ENCODE data around the gene AP5B1.
"Not testable (repeated sequence)": the region's sequence is repeated elsewhere in the genome, so short reads cannot be mapped to it uniquely, and the experiment has no call there.

The AP5B1 gene

DNA sequence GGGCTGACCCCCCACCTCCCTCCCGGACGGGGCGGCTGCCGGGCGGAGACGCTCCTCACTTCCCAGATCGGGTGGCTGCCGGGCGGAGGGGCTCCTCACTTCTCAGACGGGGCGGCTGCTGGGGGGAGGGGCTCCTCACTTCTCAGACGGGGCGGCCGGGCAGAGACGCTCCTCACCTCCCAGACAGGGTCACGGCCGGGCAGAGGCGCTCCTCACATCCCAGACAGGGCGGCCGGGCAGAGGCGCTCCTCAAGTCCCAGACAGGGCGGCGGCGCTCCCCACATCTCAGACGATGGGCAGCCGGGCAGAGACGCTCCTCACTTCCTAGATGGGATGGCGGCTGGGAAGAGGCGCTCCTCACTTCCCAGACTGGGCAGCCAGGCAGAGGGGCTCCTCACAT is 18.0 kb downstream of the AP5B1 start:
- DNase-seq = not testable (repeated sequence)

DNA sequence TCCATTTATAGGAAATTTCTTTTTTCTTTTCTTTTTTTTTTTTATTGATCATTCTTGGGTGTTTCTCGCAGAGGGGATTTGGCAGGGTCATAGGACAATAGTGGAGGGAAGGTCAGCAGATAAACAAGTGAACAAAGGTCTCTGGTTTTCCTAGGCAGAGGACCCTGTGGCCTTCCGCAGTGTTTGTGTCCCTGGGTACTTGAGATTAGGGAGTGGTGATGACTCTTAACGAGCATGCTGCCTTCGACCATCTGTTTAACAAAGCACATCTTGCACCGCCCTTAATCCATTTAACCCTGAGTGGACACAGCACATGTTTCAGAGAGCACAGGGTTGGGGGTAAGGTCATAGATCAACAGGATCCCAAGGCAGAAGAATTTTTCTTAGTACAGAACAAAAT is 18.6 kb downstream of the AP5B1 start:
- DNase-seq = not testable (repeated sequence)

DNA sequence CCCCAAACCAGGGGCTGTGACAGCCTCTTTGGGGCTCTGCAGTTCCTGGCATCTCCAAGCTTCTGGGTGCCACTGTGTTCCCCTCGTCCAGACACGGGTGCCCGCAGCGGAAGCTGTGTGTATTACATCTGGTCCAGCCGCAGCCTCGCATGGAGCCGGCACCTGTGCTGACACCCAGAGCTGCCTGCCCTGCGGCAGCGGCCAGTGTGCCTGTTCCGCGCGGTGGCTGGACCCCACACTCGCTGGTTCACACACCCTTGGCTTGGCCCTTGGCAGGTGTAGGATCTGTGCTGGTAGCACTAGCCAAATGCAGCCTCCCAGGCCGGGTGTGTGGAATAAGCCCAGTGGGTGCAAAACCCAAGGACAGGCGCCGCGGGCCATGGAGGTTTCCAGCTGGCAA is 35.7 kb downstream of the AP5B1 start:
- DNase-seq = no peak

DNA sequence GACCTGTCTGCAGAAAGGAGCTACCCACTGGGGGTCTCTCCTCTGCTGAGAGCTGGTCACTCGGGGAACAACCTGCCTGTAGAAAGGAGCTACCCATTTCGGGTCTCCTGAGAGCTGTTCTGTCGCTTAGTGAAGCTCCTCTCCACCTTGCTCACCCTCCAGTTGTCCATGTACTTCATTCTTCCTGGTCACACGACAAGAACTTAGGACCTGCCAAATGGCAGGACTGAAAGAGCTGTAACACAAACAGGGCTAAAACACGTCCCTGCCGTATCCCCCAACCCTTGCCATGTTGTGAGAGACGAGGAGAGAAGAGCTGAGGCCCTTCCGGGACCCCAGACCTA is 36.1 kb downstream of the AP5B1 start:
- DNase-seq = no peak

DNA sequence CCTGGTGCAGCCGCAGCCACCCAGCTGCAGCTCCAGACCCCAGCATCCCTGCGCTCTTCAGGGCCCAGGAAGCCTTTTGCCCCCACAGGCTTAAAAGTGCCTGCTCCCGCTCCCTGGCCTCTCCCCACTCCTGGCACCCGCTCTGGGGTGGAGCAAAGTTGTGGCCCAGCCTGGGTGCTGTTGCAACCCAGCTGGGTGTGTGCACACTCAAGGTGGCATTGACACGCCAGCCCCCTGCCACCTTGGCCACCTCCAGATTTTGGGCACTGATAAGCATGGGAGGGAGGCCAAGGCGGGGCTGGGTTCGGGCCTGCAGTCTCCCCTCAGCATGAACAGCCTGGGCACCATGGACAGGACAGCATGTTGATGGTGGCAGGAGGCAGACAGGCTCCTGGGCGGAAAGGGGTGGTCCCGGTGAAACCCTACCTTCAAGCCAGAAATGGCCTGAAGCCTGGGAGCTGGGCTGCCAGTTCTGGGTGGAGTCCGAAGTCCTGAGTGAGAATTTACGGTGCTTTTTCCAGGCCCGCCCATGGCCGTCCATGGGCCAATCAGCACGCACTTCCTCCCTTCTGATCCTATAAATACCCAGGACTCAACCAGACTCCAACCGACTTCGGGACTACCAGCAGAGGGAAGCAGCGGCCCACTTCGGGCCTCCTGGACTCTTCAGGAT is 36.6 kb downstream of the AP5B1 start:
- DNase-seq = no peak

DNA sequence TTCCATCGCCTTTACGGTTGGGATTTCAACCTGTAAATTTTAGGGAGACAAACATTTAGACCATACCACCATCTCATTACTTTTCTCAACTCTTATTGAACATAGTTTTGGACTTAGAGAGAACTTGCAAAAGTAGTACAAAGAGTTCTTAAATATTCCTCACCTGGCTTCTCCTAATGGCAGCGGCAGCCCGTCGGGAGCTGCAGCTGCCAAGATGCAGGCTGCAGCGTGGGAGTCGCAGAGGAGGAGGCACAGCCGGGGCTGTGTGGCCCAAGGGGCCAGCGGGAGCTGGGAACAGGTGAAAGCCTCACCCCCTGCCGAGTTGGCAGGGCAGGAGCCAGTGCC is 37.1 kb downstream of the AP5B1 start:
- DNase-seq = no peak

DNA sequence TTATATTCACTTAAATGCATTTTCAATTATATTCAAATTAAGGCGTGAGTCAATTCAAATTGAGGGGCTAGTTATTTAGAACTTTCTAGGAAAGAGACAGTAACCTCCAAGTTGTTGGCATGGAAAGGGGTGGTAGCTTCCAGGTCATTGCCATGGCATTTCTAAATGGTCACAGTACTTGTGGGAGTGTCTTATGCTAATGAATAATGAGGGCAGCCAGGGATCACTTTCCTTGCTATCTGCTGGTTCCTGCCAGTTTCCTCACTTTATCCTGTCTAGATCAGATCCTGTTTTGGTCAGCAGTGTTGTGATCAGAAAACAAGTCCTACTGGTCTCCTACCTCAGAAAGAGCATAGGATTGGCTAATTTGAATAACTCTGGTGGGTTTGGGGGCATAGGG is 38.4 kb downstream of the AP5B1 start:
- no peak for DNase-seq

DNA sequence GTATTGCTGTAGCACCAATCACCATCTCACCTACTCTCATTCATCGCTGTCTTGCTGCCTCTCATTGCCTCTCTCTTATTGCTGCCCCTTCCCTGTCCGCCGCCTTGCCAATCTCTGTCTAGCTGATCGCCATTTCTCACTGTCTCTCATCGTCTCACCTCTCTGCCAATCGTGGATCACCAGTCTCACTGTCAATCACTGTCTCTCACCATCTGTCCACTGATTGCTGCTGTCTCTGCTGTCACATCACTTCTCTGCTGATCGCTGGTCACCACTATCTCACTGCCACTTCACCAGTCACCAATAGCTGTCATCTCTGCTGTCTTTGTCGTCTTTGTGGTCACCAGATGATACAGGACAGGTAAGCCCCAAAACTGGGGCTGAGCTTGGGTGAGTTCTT is 39.6 kb downstream of the AP5B1 start:
- no peak for DNase-seq

DNA sequence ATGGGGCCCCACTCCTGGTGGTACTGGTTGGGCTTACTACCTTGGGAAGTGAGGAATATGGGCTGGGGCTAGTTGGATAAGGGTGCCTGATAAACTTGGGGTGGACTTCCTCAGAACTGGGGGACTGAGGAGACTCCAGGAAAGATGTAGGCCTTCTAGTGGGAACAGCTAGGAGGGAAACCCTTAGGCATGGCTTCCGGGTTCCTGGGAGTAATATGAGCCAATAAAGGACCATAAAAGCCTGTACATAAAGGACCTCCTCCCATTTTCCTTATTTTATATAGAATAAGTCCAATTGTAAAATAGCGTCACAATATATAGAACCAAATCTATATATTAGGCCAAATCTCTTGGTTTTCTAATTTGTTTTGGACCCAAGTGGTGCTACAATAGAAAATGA is 41.8 kb downstream of the AP5B1 start:
- DNase-seq = no peak

DNA sequence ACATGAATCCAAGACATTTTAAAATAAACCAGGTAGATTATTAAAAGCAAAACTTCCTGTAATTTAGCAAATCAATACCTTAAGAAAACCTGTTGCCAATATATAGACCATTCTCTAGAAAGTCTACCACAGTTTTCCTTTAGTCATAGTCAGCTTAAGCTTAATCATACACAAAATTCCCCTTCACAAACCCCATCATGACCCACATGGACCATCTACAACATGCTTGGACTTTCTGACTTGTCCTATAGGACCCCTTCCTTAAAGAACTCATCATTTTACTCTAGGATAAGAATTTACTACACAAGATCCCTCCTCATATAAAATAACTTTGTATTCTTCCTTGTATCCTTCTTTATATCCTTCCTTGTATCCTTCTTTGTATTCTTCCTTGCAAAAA is 44.0 kb downstream of the AP5B1 start:
- DNase-seq = no peak

DNA sequence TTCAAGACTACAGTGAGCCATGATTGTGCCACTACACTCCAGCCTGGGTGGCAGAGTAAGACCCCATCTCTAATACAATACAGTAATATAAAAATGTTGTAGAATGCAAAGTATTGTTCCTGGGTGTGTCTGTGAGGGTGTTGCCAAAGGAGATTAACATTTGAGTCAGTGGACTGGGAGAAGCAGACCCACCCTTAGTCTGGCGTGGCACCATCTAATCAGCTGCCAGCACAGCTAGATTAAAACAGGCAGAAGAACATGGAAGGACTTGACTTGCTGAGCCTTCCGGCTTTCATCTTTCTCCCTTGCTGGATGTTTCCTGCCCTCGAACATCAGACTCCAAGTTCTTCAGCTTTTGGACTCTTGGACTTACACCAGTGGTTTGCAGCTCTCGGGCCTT is 45.7 kb downstream of the AP5B1 start:
- not testable (repeated sequence) for DNase-seq

DNA sequence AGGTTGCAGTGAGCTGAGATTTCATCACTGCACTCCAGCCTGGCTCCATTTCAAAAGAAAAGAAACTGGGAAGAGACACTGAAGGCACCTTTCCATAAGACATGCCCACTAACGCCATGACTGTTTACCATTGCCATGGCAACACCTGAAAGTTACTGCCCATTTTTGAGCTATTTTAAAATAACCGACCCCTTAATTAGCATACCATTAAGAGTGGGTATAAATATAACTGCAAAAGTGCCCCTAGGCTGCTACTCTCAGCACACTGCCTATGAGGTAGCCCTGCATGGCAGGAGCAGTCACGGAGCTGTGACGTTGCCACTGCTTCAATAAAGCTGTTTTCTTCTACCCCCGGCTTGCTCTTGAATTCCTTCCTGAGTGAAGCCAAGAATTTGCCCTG is 50.3 kb downstream of the AP5B1 start:
- DNase-seq = no peak

DNA sequence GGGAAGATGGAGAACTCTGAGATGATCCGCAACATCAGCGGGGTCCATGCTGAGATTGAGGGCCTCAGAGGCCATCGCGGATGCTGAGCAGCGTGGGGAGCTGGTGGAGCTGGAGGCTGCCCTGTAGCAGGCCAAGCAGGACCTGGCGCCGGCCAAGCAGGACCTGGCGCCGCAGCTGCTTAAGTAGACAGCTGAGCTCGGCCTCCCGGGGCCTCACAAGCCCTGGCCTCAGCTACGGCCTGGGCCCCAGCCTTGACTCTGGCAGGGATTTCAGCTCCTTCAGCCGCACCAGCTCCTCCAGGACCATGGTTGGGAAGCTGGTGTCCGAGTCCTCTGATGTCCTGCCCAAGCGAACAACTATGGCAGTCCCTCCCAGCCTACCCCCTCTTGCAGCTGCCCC is 52.9 kb downstream of the AP5B1 start:
- no peak for DNase-seq

DNA sequence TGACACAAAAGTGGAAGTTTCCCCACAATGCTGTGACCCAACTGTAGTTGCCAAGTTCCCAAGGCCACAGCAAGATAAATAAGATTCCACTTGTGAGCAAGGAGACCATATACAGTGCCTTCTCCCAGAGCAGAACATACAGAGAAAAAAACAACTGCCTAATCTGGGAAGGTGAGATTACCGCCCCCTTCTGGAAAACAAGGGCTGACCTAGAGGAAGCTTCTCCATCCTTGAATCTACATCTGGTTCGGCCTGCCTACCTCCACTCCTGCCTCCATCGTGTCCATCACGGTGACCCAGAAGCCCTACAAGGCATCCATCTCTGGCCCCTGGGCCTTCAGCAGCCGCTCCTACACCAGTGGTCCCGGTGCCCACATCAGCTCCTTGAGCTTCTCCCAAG is 54.1 kb downstream of the AP5B1 start:
- no peak for DNase-seq

Data from activated naive CD4-positive, alpha-beta T cell treated with anti-CD3 and anti-CD28 coated beads, Interleukin-2, amount 50 U/mL, for 16 hours (primary cell).